ENCODE data around the gene IRF2BP2. TPM values are rescaled to one million over a fixed set of nuclear protein-coding genes. Genes with fewer than 3 reads are reported as not detected.

Gene IRF2BP2
- total RNA-seq, 2 donors from 2014 or later = 74.5 to 76.3 TPM

GRCh38 chr1:234610666-234611224 is 767 bp upstream of the IRF2BP2 start:
- Histone ChIP-seq H3K9me3 (no peaks in the 10 kb centered on the region), H3K27me3 (no peaks in the 10 kb centered on the region), H3K27ac (peak overlapping the region; percentile 99 to 100), H3K36me3 (peaks cover 30% of the 10 kb centered on the region), H3K4me3 (peak overlapping the region; percentile 46 to 61), H3K4me1 (peaks cover 0 to 36% of the 10 kb centered on the region in 2 donors)
- DNase-seq (ENCODE audit: low spot score) = peak; percentile 98
- peak in 1 of 2 donors; percentile 15 for TF ChIP-seq CTCF (IDR thresholded peaks at IDR 0.05)

GRCh38 chr1:234609691-234610042 is 311 bp downstream of the IRF2BP2 start:
- H3K9me3 ChIP-seq = no peaks in the 10 kb centered on the region
- no peak for TF ChIP-seq CTCF (IDR thresholded peaks at IDR 0.05)
- peak overlapping the region; percentile 99 to 100 for H3K27ac ChIP-seq
- peaks cover 32% of the 10 kb centered on the region for H3K36me3 ChIP-seq
- DNase-seq (ENCODE audit: low spot score) = no peak
- H3K27me3 ChIP-seq = no peaks in the 10 kb centered on the region
- peaks cover 0 to 37% of the 10 kb centered on the region in 2 donors for H3K4me1 ChIP-seq
- H3K4me3 ChIP-seq = peak overlapping the region; percentile 75 to 83

- no peaks in the 10 kb centered on the region for H3K27me3 ChIP-seq
- peaks cover 32% of the 10 kb centered on the region for H3K36me3 ChIP-seq
- DNase-seq (ENCODE audit: low spot score) = no peak
- TF ChIP-seq CTCF (IDR thresholded peaks at IDR 0.05) = no peak
- peaks cover 0 to 37% of the 10 kb centered on the region in 2 donors for H3K4me1 ChIP-seq
- peak overlapping the region; percentile 100 for H3K27ac ChIP-seq
- peak overlapping the region; percentile 75 to 83 for H3K4me3 ChIP-seq
- H3K9me3 ChIP-seq = no peaks in the 10 kb centered on the region
These were observed 877 bp downstream of the IRF2BP2 start for GRCh38 chr1:234608911-234609690.

GRCh38 chr1:234608025-234608910 is 1.7 kb downstream of the IRF2BP2 start:
- Histone ChIP-seq H3K4me3 (peak overlapping the region; percentile 75 to 83), H3K9me3 (no peaks in the 10 kb centered on the region), H3K27ac (peak overlapping the region; percentile 100), H3K4me1 (peaks cover 0 to 37% of the 10 kb centered on the region in 2 donors), H3K36me3 (peaks cover 32% of the 10 kb centered on the region), H3K27me3 (no peaks in the 10 kb centered on the region)
- DNase-seq (ENCODE audit: low spot score) = peak; percentile 95
- TF ChIP-seq CTCF (IDR thresholded peaks at IDR 0.05) = no peak

- no peaks in the 10 kb centered on the region for H3K9me3 ChIP-seq
- H3K4me3 ChIP-seq = peak overlapping the region; percentile 75 to 83
- no peak for DNase-seq (ENCODE audit: low spot score)
- peak overlapping the region; percentile 100 for H3K27ac ChIP-seq
- TF ChIP-seq CTCF (IDR thresholded peaks at IDR 0.05) = peak in 1 of 2 donors; percentile 34
- no peaks in the 10 kb centered on the region for H3K27me3 ChIP-seq
- peaks cover 0 to 39% of the 10 kb centered on the region in 2 donors for H3K4me1 ChIP-seq
- H3K36me3 ChIP-seq = peaks cover 32% of the 10 kb centered on the region
These were observed 2.6 kb downstream of the IRF2BP2 start for GRCh38 chr1:234607109-234608024.
